PFSK-1 (cell line): ENCODE data around the gene MBTPS1.

ENCODE experiments used
- FOXP2 ChIP-seq: optimal IDR thresholded peaks from 2 replicates; pipeline ENCODE3; 2011; ENCODE audit warnings: borderline replicate concordance, control low read depth, inconsistent platforms; ENCODE audit not compliant: insufficient read depth; ENCODE audit errors: extremely low read length, extremely low read depth
- POLR2AphosphoS5 ChIP-seq: IDR thresholded peaks from 2 replicates; pipeline ENCODE4 v1.6.1; 2012; ENCODE audit warnings: low read depth, mild to moderate bottlenecking, control low read depth, low read length, moderate library complexity
- SIN3A ChIP-seq: IDR thresholded peaks from 2 replicates; pipeline ENCODE4 v1.6.1; 2012; ENCODE audit warnings: mild to moderate bottlenecking, low read length, moderate library complexity, borderline replicate concordance; ENCODE audit not compliant: insufficient read depth
- TAF1 ChIP-seq: IDR thresholded peaks from 2 replicates; pipeline ENCODE4 v1.6.1; 2012; ENCODE audit warnings: low read length, control low read depth, borderline replicate concordance; ENCODE audit not compliant: insufficient read depth
- TF ChIP-seq, protein P1 (sequence below), 2 experiments: IDR thresholded peaks; 2 replicates each; pipeline versions ENCODE4 v1.6.1 to v1.8.0; 2011 to 2012; ENCODE audit warnings: low read depth in 2 of 2, low read length in 2 of 2, control low read depth in 1 of 2, inconsistent platforms in 1 of 2, mild to moderate bottlenecking in 1 of 2, moderate library complexity in 1 of 2; ENCODE audit not compliant: insufficient read depth in 1 of 2

Gene MBTPS1

DNA sequence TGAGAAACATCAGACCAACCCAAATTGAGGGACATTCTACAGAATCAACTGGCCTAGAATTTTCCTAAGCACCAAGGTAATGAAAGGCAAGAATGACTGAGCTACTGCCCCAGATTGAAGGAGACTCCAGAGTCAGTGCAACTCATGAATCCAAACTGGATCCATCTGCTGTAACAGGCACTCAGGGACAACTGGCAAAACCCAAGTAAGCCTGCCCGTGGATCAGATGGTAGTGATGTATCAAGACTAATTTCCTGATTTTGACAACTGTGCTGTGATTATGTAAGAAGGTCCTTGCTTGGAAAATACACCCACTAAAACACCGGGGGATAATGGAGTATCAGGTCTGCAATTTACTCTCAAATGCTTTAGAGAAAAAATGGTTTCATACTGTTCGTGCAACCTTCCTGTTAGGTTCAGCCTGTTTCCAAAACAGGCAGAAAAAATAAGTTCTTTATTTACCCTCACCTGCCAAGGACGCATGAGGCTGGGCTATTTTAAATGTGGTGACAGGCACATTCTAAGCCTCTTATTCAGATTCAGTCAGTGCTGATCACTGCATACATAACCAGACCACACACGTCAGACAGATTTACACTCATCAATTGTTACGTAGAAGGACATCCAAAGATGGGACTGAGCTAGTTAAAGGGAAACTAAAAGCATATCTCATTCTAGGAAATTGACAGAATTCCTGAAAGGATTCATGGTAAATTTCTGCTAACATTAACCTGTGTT lies 7.0 kb downstream of the MBTPS1 start:
- TF ChIP-seq FOXP2: no peak
- TF ChIP-seq TAF1: no peak
- TF ChIP-seq POLR2AphosphoS5: no peak
- TF ChIP-seq, protein P1, sequence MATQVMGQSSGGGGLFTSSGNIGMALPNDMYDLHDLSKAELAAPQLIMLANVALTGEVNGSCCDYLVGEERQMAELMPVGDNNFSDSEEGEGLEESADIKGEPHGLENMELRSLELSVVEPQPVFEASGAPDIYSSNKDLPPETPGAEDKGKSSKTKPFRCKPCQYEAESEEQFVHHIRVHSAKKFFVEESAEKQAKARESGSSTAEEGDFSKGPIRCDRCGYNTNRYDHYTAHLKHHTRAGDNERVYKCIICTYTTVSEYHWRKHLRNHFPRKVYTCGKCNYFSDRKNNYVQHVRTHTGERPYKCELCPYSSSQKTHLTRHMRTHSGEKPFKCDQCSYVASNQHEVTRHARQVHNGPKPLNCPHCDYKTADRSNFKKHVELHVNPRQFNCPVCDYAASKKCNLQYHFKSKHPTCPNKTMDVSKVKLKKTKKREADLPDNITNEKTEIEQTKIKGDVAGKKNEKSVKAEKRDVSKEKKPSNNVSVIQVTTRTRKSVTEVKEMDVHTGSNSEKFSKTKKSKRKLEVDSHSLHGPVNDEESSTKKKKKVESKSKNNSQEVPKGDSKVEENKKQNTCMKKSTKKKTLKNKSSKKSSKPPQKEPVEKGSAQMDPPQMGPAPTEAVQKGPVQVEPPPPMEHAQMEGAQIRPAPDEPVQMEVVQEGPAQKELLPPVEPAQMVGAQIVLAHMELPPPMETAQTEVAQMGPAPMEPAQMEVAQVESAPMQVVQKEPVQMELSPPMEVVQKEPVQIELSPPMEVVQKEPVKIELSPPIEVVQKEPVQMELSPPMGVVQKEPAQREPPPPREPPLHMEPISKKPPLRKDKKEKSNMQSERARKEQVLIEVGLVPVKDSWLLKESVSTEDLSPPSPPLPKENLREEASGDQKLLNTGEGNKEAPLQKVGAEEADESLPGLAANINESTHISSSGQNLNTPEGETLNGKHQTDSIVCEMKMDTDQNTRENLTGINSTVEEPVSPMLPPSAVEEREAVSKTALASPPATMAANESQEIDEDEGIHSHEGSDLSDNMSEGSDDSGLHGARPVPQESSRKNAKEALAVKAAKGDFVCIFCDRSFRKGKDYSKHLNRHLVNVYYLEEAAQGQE (IDR thresholded peaks at IDR 0.05; ENCODE audit: insufficient read depth in 1 of 2, low read depth in 2 of 2, low read length in 2 of 2): no peak
- no peak for TF ChIP-seq SIN3A

DNA sequence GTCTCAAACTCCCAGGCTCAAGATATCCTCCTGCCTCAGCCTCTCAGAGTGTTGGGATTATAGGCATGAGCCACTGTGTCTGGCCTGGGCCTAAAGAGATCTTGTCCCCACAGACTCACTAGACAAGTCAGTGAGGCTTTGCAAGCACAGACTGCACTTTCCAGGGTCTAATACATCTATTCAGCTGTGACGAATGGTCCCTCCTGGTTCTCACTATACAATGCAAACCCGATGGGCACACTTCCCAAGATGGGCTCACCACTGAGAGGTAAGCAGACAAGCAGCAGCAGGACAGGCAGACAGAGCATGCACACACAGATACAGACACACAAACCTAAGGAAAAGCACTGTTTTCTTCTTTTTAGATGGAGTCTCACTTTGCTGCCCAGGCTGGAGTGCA lies 8.8 kb downstream of the MBTPS1 start:
- TF ChIP-seq TAF1: no peak
- no peak for TF ChIP-seq SIN3A
- TF ChIP-seq FOXP2: no peak
- TF ChIP-seq, protein P1 (IDR thresholded peaks at IDR 0.05; ENCODE audit: insufficient read depth in 1 of 2, low read depth in 2 of 2, low read length in 2 of 2): no peak
- no peak for TF ChIP-seq POLR2AphosphoS5

DNA sequence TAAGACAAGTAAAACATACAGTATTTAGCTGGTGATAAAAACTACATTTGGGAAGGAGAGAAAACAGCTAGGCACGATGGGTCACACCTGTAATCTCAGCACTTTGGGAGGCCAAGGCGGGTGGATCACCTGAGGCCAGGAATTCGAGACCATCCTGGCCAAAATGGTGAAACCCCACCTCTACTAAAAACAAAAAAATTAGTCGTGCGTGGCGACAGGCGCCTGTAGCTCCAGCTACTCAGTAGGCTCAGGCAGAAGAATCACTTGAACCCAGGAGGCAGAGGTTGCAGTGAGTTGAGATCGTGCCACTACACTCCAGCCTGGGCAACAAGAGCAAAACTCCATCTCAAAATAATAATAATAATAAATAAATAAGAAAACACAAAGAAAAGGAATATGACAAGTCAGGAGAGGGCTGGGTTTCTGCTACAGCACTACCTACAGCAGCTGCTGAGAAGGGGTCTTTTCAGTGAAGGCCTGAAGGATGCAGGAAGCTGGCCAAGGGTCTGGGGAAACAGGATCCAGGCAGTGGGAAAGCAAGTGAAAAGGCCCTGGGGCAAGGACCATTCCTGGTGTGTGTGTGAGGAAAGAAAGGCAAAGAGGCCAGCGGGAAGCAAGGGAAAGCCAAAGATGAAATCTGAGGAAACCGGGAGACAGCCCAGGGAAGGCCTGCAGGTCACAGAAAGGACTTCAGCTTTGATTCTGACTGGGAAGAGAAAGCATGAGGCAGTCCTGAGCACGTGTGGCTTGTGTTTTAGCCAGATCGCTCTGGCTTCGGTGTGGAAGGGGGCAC lies 10.6 kb downstream of the MBTPS1 start:
- TF ChIP-seq POLR2AphosphoS5 (no peak), SIN3A (no peak)
- TF ChIP-seq, protein P1 (IDR thresholded peaks at IDR 0.05; ENCODE audit: insufficient read depth in 1 of 2, low read depth in 2 of 2, low read length in 2 of 2): no peak

DNA sequence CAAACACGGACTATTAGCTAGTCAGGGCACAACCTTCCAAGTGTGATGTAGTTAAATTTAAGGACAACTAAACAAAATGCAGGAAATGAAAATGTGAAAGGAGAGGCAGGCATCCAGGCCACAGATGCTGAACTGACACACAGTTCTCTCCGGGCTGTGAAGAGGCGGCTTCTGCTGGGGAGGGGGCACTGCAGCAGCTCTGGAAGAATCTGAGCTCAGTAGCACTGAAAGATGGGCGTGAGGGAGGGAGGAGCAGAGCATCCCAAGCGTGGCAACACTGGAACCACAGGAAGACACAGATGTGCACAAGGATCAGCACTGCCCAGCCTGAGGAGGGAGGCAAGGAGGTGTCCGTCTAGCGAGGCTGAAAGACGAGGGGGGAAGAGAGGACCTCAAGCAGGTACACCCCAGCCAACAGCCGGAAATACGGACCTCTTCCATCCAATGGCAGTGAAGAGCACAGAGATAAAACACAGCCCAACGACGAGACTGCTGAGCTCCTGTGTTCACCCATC lies 11.4 kb downstream of the MBTPS1 start:
- TF ChIP-seq TAF1 (no peak), FOXP2 (no peak), POLR2AphosphoS5 (no peak), SIN3A (no peak)

DNA sequence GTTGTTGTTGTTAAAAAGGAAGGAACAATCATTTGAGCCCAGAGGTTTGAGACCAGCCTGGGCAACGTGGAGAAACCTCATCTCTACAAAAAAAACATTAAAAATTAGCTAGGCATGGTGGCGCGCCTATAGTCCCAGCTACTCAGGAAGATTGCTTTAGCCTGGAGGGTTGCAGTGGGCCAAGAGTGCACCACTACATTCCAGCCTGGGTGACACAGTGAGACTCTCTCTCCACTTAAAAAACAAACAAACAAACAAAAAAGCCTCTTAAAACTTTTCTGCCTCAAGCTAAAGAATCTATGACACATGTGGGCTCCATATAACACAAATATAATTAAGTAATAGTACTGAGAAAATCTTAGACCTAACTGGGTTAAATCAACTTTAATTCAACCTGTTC lies 12.5 kb downstream of the MBTPS1 start:
- TF ChIP-seq FOXP2 (no peak), TAF1 (no peak), SIN3A (no peak), POLR2AphosphoS5 (no peak)
- TF ChIP-seq, protein P1 (IDR thresholded peaks at IDR 0.05; ENCODE audit: insufficient read depth in 1 of 2, low read depth in 2 of 2, low read length in 2 of 2): no peak
